ENCODE results near the gene HOXD4.

HOXD4 gene

DNA sequence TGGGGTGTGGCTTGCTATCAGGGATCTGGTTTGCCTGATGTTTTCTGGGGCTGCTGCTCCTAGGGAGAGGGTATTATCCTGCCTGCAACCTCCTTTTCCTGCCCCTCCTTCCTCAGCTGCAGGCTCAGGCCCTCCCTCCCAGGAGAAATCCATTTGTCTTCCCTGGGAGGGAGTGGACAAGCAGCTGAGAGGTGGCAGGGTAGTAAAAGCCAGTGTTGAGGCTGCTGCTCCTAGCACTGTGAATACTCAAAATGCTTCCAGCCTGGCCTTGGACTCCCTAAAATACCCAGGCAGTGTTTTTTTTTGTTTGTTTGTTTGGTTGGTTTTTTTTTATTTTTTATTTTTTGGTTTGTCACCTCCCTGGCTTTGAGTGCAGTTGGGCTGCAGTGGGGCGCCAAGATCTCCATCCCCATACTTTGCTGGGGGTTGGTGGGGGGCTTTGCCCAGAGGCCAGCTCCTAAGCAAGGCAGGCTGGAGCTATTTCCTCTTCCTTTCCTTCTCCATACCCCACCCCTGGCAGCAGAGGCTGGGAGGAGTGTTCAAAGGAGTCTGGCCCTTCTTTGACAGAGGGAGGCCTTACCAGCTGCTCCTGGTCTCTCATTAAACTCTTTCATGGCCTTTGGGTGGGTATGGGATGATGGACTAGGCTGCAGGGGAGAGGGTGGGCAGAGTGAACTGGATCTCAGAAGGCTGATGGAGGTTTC lies 19.4 kb downstream of the HOXD4 start:
- DNase-seq (ENCODE audit: low spot score), result no peak

- DNase-seq (ENCODE audit: low spot score), result no peak
Observed at GRCh38 chr2:176171351-176172006, 20.1 kb downstream of the HOXD4 start.

DNA sequence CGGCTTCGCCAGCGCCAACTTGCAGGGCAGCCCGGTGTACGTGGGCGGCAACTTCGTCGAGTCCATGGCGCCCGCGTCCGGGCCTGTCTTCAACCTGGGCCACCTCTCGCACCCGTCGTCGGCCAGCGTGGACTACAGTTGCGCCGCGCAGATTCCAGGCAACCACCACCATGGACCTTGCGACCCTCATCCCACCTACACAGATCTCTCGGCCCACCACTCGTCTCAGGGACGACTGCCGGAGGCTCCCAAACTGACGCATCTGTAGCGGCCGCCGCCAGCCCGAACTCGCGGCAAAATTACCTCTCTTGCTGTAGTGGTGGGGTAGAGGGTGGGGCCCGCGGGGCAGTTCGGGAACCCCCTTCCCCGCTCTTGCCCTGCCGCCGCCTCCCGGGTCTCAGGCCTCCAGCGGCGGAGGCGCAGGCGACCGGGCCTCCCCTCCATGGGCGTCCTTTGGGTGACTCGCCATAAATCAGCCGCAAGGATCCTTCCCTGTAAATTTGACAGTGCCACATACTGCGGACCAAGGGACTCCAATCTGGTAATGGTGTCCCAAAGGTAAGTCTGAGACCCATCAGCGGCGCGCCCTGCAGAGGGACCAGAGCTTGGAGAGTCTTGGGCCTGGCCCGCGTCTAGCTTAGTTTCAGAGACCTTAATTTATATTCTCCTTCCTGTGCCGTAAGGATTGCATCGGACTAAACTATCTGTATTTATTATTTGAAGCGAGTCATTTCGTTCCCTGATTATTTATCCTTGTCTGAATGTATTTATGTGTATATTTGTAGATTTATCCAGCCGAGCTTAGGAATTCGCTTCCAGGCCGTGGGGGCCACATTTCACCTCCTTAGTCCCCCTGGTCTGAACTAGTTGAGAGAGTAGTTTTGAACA lies 20.9 kb downstream of the HOXD4 start:
- no peak for DNase-seq (ENCODE audit: low spot score)

DNA sequence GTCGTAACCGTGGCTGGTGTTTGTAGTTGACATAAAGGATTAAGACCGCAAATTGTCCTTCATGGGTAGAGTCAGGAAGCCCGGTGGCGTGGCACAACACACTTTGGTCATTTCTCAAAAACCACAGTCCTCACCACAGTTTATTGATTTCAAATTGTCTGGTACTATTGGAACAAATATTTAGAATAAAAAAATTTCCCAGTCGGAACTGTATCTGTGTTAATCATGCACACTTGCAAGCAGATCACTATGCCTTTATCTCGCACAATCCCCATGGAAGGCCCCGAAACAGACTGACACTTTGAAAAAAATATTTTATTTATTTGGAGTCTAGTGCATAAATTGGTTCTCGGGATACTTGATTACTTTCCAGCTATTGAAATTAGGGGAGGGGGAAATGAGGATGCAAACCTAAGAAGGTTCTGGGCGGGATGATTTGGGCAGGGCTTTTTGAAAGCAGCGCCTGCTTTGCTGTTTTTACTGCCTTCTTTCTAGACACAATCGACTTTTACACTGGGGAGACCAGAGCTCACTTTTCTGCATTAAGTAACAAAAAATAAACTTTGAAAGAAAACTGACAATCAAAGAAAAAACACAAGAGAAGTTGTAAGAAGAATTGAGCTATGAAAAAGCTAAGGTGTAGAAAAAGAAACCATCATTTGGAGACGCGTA lies 21.7 kb downstream of the HOXD4 start:
- DNase-seq (ENCODE audit: low spot score), result peak; percentile 33

DNA sequence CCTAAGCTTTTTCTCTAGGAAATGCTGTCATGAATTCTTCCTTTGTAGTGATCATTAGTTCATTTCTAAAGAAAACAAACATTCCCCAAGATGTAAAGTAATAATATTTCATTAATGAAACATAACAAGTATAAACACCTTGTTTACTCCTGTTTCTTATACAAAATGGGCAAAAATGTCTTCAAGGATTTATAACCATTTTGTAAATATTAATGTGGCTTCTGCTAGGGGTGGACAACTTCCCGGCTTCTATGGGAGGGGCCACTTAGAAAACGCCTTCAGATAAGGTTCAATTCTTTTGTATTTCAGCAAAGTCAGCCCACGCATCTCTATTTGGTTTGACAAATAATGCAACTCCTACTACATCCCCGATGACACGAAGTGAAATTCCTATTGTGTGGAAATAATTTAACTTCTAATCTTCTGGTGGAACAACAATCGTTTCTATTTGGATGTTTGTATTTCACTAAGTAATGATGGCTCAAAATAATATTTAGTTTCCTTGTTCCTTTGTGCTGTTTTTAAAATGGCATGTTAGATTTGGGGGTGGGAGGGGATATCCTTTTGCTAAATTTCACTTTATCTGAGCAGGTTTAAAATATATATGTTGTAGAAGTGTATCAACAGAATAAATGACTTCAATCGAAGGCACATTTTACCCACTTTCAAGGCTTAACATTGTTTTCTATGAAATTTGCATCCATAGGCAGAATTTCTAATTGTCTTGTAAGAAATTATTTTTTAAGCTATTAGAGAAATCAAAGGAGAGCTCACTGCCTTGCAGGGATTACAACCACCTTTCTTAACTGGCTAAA lies 22.4 kb downstream of the HOXD4 start:
- DNase-seq (ENCODE audit: low spot score), result no peak

DNA sequence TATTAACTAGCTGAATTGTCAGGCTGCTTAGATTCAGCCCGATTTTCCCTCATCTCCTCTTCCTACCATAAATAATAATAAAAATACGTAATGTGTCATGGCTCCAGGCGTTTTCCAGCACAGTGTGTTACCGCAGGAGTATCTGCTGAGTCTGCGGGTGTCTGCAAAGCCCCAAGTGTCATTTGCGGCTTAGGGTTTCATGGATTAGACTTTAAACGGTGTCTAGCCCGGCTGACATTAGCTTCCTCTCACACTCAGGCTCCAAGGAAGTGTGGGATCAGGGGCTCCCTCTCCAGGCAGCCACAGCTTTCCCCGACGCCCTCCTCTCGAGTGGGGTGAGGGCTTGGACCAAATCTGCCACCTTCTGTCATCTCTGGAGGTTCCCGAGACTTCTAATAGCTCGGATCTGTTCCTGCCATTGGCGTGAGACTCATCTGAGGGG lies 23.1 kb downstream of the HOXD4 start:
- no peak for DNase-seq (ENCODE audit: low spot score)

GRCh38 chr2:176174824-176175708 lies 23.7 kb downstream of the HOXD4 start:
- no peak for DNase-seq (ENCODE audit: low spot score)

DNA sequence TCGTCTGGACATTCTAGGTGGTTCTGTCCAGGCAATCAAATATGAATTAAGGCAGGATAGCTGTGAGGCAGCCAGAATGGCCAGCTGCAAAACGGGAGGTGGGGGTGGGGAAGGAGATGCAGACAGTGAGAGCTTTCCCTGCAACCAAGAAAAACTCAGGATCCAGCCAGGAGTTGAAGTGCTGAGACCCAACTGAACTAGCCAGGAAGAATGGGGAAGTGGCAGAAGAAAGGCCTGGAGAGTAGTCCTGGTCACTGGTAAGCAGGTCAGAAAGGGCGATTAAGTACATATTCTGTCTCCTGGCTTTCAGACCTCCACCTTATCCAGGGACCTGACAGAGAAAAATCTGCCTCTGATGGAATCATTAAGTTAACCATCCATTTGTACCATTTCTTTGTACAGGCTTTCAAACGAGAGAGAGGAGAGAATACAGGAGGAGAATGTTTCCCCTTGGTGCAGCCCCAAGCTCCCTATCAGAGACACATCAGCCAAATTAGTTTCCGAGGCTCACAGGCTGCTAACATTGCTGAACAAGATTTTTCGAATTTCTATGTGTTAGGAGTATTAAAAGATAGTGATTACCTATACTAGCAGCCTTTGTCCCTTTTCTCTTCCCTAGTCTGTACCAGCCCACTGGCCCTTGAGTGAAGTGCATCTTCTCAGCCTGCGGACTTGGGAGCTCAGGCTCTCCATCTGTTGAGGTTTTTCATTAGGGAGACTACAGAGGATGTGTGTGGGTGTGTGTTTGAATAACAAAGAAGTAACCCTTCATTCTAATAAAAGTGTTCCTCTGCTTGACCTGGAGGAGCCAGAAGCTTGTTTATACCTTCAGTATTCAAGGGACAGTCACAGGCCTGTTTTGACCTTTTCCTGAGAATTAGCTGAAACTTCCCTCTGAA lies 24.6 kb downstream of the HOXD4 start:
- no peak for DNase-seq (ENCODE audit: low spot score)

DNA sequence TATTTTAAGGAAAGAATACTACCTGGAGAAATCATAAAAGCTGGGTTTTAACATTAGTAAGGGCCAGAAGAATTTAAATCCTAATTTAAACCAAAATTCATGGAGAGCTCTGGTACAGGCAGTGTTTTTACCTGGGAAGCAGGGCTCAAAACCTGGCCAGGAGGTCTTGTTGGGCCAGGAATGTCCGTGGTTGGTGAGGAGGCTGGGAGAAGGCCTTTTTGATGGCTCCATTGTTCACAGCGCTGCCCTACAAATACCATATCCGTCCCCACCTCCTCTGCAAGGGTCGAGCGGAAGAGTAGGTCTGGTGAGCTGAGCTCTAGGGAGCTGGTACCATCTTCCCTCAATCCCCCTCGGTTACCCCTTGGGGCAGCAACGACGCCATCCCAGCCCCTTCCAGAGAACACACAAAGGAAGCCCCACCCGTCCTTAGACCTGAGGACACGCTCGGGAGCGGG lies 26.3 kb downstream of the HOXD4 start:
- DNase-seq (ENCODE audit: low spot score), result peak; percentile 51

DNA sequence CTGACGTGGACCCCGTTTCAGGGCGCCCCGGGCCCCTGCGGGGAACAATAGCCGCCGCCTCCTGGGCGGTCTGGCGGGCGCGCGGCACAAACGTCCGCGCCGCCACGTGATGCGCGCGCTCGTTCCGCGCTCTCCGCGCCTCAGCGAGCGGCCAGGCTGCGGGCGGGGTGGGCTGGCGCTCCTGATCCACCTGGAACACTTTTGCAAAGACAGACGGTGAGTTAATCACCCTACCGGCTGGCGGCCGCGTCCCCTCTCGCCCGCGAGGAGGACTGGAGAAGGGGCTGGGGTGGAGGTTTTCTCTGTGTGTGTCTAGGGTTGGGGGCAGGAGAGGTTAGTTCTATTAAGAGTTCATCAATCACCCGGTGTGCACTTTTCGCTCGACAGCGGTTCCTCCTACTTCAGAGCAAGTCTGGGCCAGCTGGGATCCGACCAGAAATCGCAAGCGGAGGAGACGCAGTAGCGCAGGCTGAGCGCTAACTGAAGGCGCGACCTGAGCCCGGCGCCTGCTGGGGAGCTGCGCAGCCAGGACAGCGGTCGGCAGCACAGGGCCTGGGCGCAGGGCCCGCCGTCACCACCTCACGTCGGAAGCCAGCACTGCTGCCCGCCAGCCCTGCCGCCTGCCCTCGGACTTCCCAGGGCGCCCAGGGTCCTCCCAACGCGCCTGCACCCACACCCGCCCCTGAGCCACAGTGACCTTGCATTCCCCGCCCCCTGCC lies 26.8 kb downstream of the HOXD4 start:
- DNase-seq (ENCODE audit: low spot score), result peak; percentile 56

DNA sequence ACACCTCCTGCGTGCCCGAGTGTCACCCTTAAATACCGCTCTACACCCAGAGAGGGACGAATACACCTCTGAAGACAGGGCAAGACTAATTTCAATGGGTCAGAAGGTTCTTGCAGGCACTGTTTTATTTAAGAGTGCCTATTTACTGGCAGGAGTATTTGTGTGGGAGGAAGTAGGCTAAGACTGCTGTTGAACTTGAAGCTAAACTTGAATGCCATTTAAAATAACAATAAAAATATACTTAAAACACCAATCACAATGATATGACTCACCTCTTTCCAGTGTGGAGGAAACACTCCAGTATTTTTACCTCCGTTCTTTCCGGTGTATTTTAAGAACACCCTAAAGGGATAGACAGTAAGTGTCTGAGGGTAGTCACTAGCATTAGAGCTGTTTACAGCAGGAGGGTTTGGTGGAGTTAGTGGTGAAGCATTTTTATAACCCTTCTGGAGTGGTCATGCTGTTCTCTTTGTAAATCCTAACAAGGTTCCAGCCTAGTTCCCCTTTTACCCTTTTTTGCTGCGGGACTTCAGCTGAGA lies 27.5 kb downstream of the HOXD4 start:
- peak; percentile 66 for DNase-seq (ENCODE audit: low spot score)

GRCh38 chr2:176181551-176181950 lies 30.2 kb downstream of the HOXD4 start:
- DNase-seq (ENCODE audit: low spot score), result no peak

GRCh38 chr2:176182671-176183070 lies 31.3 kb downstream of the HOXD4 start:
- DNase-seq (ENCODE audit: low spot score), result no peak

DNA sequence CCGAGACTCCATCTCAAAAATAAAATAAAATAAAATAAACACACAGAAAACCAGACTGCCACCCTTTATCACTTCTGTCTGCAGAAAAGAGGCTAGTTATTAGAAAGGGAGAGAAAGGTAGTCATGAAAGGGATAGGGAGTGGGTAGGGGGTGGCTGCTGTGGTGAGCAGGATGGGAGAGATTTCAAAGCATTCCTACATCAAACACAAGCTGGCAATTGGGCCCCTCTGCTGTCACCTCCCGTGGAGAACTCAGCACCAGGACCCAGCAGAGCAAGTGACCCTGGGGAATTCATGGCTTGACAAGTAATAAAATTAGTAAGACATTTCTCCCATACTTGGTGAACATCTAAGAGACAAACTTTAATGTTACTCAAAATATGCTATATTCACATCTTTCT lies 33.4 kb downstream of the HOXD4 start:
- DNase-seq (ENCODE audit: low spot score), result no peak

DNA sequence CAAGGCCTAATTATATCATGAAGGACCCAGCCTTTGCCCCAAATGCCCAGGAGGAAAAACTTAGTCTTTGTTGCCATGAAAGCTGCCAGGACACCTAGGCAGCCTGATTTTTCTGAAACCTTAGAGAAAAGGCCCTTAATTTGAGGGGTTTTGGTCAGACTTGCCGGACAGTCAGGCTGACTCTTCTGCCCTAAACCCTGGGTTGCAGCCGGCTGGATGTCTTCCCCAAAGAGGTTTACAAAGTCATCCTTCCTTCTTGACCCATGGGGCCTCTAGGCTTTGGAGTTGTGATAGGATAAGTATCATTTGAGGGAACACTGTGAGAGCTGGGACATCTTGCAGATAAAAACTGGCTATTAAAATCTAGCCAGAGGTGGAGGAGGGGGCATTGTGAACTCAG lies 34.7 kb downstream of the HOXD4 start:
- no peak for DNase-seq (ENCODE audit: low spot score)

DNA sequence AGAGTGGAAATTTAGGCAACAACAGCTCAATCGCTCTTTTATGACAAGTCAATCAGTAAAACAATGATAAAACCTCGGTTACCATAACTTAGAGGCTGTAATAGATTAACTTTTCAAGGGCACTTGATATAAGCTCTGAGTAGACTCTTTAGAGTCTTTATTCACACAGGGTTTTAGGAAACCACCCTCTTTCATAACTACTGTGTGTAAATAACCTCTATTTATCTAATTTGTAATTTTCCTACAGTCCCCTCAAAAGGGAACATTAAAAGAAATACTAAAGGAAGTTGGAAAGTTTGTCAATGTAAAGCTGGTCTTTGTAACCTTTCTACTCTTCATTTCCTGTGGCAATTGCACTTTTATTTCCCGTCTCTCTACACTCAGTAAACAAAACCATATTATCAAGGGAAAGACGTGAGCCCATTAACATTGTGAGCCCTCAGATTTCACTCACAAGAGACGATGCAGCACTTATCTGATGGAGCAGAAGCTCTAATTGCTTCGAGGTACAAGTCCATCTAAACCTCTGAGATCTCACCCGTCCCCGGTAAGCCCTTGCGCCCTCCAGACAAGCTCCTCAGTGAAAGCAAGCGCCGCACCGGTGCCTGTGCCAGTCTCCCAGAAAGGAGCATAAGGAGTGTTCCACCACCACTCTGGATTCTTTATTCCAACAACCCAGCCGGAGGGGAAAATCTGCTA lies 36.0 kb downstream of the HOXD4 start:
- DNase-seq (ENCODE audit: low spot score), result no peak

DNA sequence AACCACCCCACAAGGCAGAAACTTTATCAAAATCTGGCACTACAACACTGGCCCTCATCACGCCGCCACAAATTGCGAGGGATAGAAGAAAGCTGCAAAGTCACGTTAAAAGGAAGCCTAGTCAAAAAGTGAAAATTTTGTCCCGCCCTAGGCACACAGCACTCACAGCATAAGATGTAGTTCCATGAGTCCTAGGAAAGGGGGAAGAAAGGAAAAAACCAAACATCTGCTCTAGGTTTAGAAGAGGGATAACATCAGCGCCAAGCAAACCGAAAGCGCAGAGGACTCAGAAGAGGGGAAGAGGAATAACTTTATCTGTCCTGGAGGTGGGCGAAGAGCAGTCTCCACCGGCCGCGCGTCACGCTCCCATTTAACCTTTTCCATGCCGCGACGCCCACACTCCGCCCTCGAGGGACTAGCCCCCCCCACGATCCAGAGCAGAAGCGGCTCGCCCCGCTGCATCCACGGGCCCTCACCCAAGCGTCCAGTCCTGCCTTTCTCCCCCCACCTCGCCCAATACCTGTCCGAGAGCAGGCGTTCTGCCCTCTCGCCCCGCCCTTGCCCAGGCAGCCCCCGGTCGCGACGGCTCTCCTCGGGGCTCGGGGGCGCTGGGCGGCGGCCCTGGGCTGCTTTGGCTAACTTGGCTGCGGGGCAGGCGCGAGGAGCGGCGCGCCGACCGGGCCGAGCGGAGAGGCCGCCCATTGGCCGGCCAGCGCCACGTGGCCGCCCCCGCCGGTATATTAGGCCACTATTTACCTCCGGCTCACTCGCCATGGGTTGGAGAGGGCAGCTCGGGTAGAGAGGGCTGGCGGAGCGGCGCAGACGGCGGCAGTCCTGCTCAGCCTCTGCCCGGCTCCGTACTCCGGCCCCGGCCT lies 36.8 kb downstream of the HOXD4 start, which contains the start of gene HOXD1:
TSS of gene HOXD1 (plus strand) at position 770 of the 875 bp plus-strand sequence. CDS start 134 bp downstream, outside the sequence.
- DNase-seq (ENCODE audit: low spot score), result peak; percentile 47

All from SW480 (cell line).